Ramos (cell line): Measurements from ENCODE around the gene AMBRA1.

Source experiments
- in situ Hi-C: fragments of 300-500 bp; cut with MboI; formaldehyde crosslinking; loops from one replicate; pipeline ENCODE4 v1.14.3; 2022; ENCODE audit warnings: low sequenced_read_pairs; ENCODE audit not compliant: unreplicated experiment

Gene AMBRA1

GRCh38 chr11:46593550-46594373 is at the start of gene AMBRA1:
AMBRA1 (minus strand) TSS chr11:46594023; CDS start chr11:46548380, 45,643 bp downstream.
- in situ Hi-C loops: no loop called here

GRCh38 chr11:46643531-46643930 is 49.7 kb upstream of the AMBRA1 start:
- in situ Hi-C loops: no loop called here

GRCh38 chr11:46642627-46643335 is 49.0 kb upstream of the AMBRA1 start:
- in situ Hi-C loops: no loop called here

- in situ Hi-C loops: no loop called here
These were observed 47.8 kb upstream of the AMBRA1 start for GRCh38 chr11:46641639-46642038.

- in situ Hi-C loops: no loop called here
These were observed 46.4 kb upstream of the AMBRA1 start for GRCh38 chr11:46640036-46640788.

GRCh38 chr11:46639197-46639839 is 45.5 kb upstream of the AMBRA1 start:
- in situ Hi-C loops: no loop called here

- in situ Hi-C loops: no loop called here
These were observed 43.7 kb upstream of the AMBRA1 start for GRCh38 chr11:46637546-46637945.

- in situ Hi-C loops: no loop called here
These were observed 41.8 kb upstream of the AMBRA1 start for GRCh38 chr11:46635557-46636139.

GRCh38 chr11:46633291-46634217 is 39.7 kb upstream of the AMBRA1 start:
- in situ Hi-C loops: no loop called here

- in situ Hi-C loops: no loop called here
These were observed 38.7 kb upstream of the AMBRA1 start for GRCh38 chr11:46632502-46632901.

GRCh38 chr11:46631676-46632075 is 37.9 kb upstream of the AMBRA1 start:
- in situ Hi-C loops: no loop called here

GRCh38 chr11:46630237-46630636 is 36.4 kb upstream of the AMBRA1 start:
- in situ Hi-C loops: no loop called here

- in situ Hi-C loops: no loop called here
These were observed 35.1 kb upstream of the AMBRA1 start for GRCh38 chr11:46628961-46629360.

- in situ Hi-C loops: no loop called here
These were observed 31.6 kb upstream of the AMBRA1 start for GRCh38 chr11:46625406-46625805.

- in situ Hi-C loops: no loop called here
These were observed 25.0 kb upstream of the AMBRA1 start for GRCh38 chr11:46618837-46619236.

- in situ Hi-C loops: no loop called here
These were observed 24.1 kb upstream of the AMBRA1 start for GRCh38 chr11:46617972-46618314.

GRCh38 chr11:46617134-46617971 is 23.5 kb upstream of the AMBRA1 start, which contains the start of the genes ATG13 and HARBI1:
ATG13 (plus strand) TSS chr11:46617553; CDS start chr11:46644292, 26,739 bp downstream.
HARBI1 (minus strand) TSS chr11:46617227; CDS start chr11:46616237, 990 bp downstream.
- in situ Hi-C loops: no loop called here

GRCh38 chr11:46616551-46617133 is 22.8 kb upstream of the AMBRA1 start:
- in situ Hi-C loops: no loop called here
